ENCODE results near the gene SEC24B.

SEC24B gene

GRCh38 chr4:109433205-109434006 lies at the start of gene SEC24B:
Gene SEC24B, plus strand, starts transcription at chr4:109433815. Its CDS starts 55 bp downstream, at chr4:109433870.
- peak; percentile 13 for DNase-seq (ENCODE audit: low read depth)
- TF ChIP-seq CTCF (IDR thresholded peaks at IDR 0.05; ENCODE audit: control insufficient read depth, insufficient read depth, low read depth, low read length, missing control alignments) = peak; percentile 50
- peak within 1 kb of the TSS; percentile 59 for H3K4me3 ChIP-seq (ENCODE audit: control insufficient read depth, low read depth, low read length)

GRCh38 chr4:109383823-109384222 lies 49.8 kb upstream of the SEC24B start:
- no peak for DNase-seq (ENCODE audit: low read depth)
- no peak overlapping the region for H3K4me3 ChIP-seq (ENCODE audit: control insufficient read depth, low read depth, low read length)
- TF ChIP-seq CTCF (IDR thresholded peaks at IDR 0.05; ENCODE audit: control insufficient read depth, insufficient read depth, low read depth, low read length, missing control alignments) = no peak

GRCh38 chr4:109385260-109385659 lies 48.4 kb upstream of the SEC24B start:
- TF ChIP-seq CTCF (IDR thresholded peaks at IDR 0.05; ENCODE audit: control insufficient read depth, insufficient read depth, low read depth, low read length, missing control alignments) = no peak
- no peak for DNase-seq (ENCODE audit: low read depth)

GRCh38 chr4:109389369-109390114 lies 44.1 kb upstream of the SEC24B start:
- no peak for TF ChIP-seq CTCF (IDR thresholded peaks at IDR 0.05; ENCODE audit: control insufficient read depth, insufficient read depth, low read depth, low read length, missing control alignments)
- DNase-seq (ENCODE audit: low read depth) = no peak
- H3K4me3 ChIP-seq (ENCODE audit: control insufficient read depth, low read depth, low read length) = no peak overlapping the region

More at GRCh38 chr4:109385260-109385659, 48.4 kb upstream of the SEC24B start:
- no peak overlapping the region for H3K4me3 ChIP-seq (ENCODE audit: control insufficient read depth, low read depth, low read length)

- DNase-seq (ENCODE audit: low read depth) = no peak
- H3K4me3 ChIP-seq (ENCODE audit: control insufficient read depth, low read depth, low read length) = no peak overlapping the region
- TF ChIP-seq CTCF (IDR thresholded peaks at IDR 0.05; ENCODE audit: control insufficient read depth, insufficient read depth, low read depth, low read length, missing control alignments) = no peak
Measured at GRCh38 chr4:109390115-109390768, 43.4 kb upstream of the SEC24B start.

- no peak for DNase-seq (ENCODE audit: low read depth)
- TF ChIP-seq CTCF (IDR thresholded peaks at IDR 0.05; ENCODE audit: control insufficient read depth, insufficient read depth, low read depth, low read length, missing control alignments) = no peak
- H3K4me3 ChIP-seq (ENCODE audit: control insufficient read depth, low read depth, low read length) = no peak overlapping the region
Measured at GRCh38 chr4:109395694-109396093, 37.9 kb upstream of the SEC24B start.

All from AG09309 (cell line).